ENCODE data around the gene ARID3B.

GRCh38 chr15:74616996-74617395, 76.0 kb downstream of the ARID3B start:
- TF ChIP-seq CTCF (conservative IDR thresholded peaks at IDR 0.05; ENCODE audit: low read depth, low read length), result no peak
- TF ChIP-seq MAFK (IDR thresholded peaks at IDR 0.05; ENCODE audit: low read depth, low read length), result no peak
- TF ChIP-seq POLR2A (IDR thresholded peaks at IDR 0.05; ENCODE audit: low read depth, low read length), result no peak
- no peak for TF ChIP-seq ELK1 (IDR thresholded peaks at IDR 0.05; ENCODE audit: borderline replicate concordance, low read depth, low read length)
- TF ChIP-seq CEBPB (IDR thresholded peaks at IDR 0.05; ENCODE audit: low read depth, low read length), result no peak
- TF ChIP-seq RCOR1 (IDR thresholded peaks at IDR 0.05; ENCODE audit: insufficient replicate concordance, low read length), result no peak
- no peak for TF ChIP-seq RFX5 (IDR thresholded peaks at IDR 0.05; ENCODE audit: low read depth, low read length)
- TF ChIP-seq RAD21 (IDR thresholded peaks at IDR 0.05; ENCODE audit: low read length), result no peak
- TF ChIP-seq CHD1 (IDR thresholded peaks at IDR 0.05; ENCODE audit: low read depth, low read length), result no peak
- TF ChIP-seq MXI1 (IDR thresholded peaks at IDR 0.05; ENCODE audit: borderline replicate concordance, low read depth, low read length), result no peak
- TF ChIP-seq FOS (IDR thresholded peaks at IDR 0.05; ENCODE audit: low read depth, low read length), result no peak
- no peak for TF ChIP-seq SMC3 (IDR thresholded peaks at IDR 0.05; ENCODE audit: low read depth, low read length)
- no peak for TF ChIP-seq USF2 (IDR thresholded peaks at IDR 0.05; ENCODE audit: low read depth, low read length)
- no peak for TF ChIP-seq MAZ (IDR thresholded peaks at IDR 0.05; ENCODE audit: borderline replicate concordance, low read depth, low read length)

Data from IMR-90 (cell line).